CD14-positive monocyte (primary cell): ENCODE results near the gene C19orf44. TPM values are rescaled to one million over a fixed set of nuclear protein-coding genes. Genes with fewer than 3 reads are reported as not detected.
A peak's percentile ranks its signal among the peaks of the same experiment; 100 is the strongest.

ENCODE experiments used
- DNase-seq, 3 donors: peaks; one replicate each; pipeline ENCODE4 v3.0.0-alpha.2; 2011 to 2022
- H2AFZ ChIP-seq: 2 replicates; pipeline ENCODE4 v1.6.0; 2012; ENCODE audit warnings: mild to moderate bottlenecking, low read depth, low read length, inconsistent platforms; ENCODE audit not compliant: insufficient read depth, poor library complexity, severe bottlenecking
- H3K27ac ChIP-seq, 2 donors: 1 replicate in 1 of 2; 2 replicates in 1 of 2; pipeline ENCODE4 v1.5.1; 2012 to 2013; ENCODE audit warnings: low read length in 2 of 2, control low read depth in 1 of 2, inconsistent platforms in 1 of 2, low read depth in 1 of 2, mild to moderate bottlenecking in 1 of 2
- H3K27me3 ChIP-seq, 2 donors: one replicate each; pipeline versions ENCODE4 v1.6.0 to v1.6.1; 2011 to 2013; ENCODE audit warnings: low read length in 2 of 2; ENCODE audit not compliant: control insufficient read depth in 2 of 2, insufficient read depth in 2 of 2
- H3K36me3 ChIP-seq, 2 donors: replicated peaks in 1 of 2; 1 replicate in 1 of 2; 2 replicates in 1 of 2; pipeline versions ENCODE4 v1.5.1 to v1.6.1; 2012 to 2013; ENCODE audit warnings: low read length in 2 of 2, control low read depth in 1 of 2, inconsistent platforms in 1 of 2, mild to moderate bottlenecking in 1 of 2; ENCODE audit not compliant: insufficient read depth in 2 of 2, control insufficient read depth in 1 of 2
- H3K4me1 ChIP-seq, 2 donors: 1 replicate in 1 of 2; 2 replicates in 1 of 2; pipeline versions ENCODE4 v1.5.1 to v1.6.1; 2012 to 2013; ENCODE audit warnings: low read length in 2 of 2, control low read depth in 1 of 2, inconsistent platforms in 1 of 2, mild to moderate bottlenecking in 1 of 2, moderate library complexity in 1 of 2; ENCODE audit not compliant: insufficient read depth in 2 of 2, control insufficient read depth in 1 of 2
- H3K4me2 ChIP-seq: replicated peaks from 2 replicates; pipeline ENCODE3; 2012; ENCODE audit warnings: low read length, moderate library complexity, mild to moderate bottlenecking; ENCODE audit not compliant: poor library complexity, severe bottlenecking; ENCODE audit errors: extremely low read depth
- H3K4me3 ChIP-seq, 3 experiments: fragments of 200-600 bp in 1 of 3; sonication (generic) in 1 of 3; replicated peaks in 1 of 3; 1 replicate in 2 of 3; 2 replicates in 1 of 3; pipeline ENCODE4 v1.5.1; 2011 to 2013; ENCODE audit warnings: low read length in 3 of 3, mild to moderate bottlenecking in 3 of 3, control low read depth in 2 of 3, low read depth in 2 of 3, inconsistent platforms in 1 of 3, moderate library complexity in 1 of 3
- H3K79me2 ChIP-seq: 2 replicates; pipeline ENCODE4 v1.6.0; 2012; ENCODE audit warnings: mild to moderate bottlenecking, control low read depth, inconsistent platforms, low read length, moderate library complexity; ENCODE audit not compliant: insufficient read depth
- H3K9ac ChIP-seq: 2 replicates; pipeline ENCODE4 v1.6.0; 2017; ENCODE audit warnings: low read length, mild to moderate bottlenecking; ENCODE audit not compliant: insufficient read depth, poor library complexity, severe bottlenecking
- H3K9me3 ChIP-seq, 2 donors: replicated peaks in 1 of 2; 1 replicate in 1 of 2; 2 replicates in 1 of 2; pipeline versions ENCODE4 v1.5.1 to v1.6.1; 2012 to 2013; ENCODE audit warnings: low read length in 2 of 2, control low read depth in 1 of 2; ENCODE audit not compliant: control insufficient read depth in 1 of 2, insufficient read depth in 1 of 2
- H4K20me1 ChIP-seq: 2 replicates; pipeline ENCODE4 v1.6.0; 2012; ENCODE audit warnings: mild to moderate bottlenecking, low read length, control low read depth, moderate library complexity; ENCODE audit not compliant: insufficient read depth
- H3K27ac Mint-ChIP-seq, 7 donors: one replicate each; pipeline ENCODE4 v1.8.0; 2020; ENCODE audit warnings: mild to moderate bottlenecking in 7 of 7, mixed read lengths in 7 of 7, moderate library complexity in 6 of 7, inconsistent platforms in 2 of 7
- H3K27me3 Mint-ChIP-seq, 3 donors: one replicate each; pipeline ENCODE4 v1.8.0; 2021 to 2022; ENCODE audit warnings: low read depth in 3 of 3, mild to moderate bottlenecking in 3 of 3, mixed read lengths in 3 of 3, moderate library complexity in 3 of 3, inconsistent platforms in 1 of 3
- H3K36me3 Mint-ChIP-seq, 2 donors: one replicate each; pipeline ENCODE4 v1.8.0; 2020; ENCODE audit warnings: mixed read lengths in 2 of 2, inconsistent platforms in 1 of 2, mild to moderate bottlenecking in 1 of 2
- H3K4me1 Mint-ChIP-seq: one replicate; pipeline ENCODE4 v1.8.0; 2020; ENCODE audit warnings: mild to moderate bottlenecking, mixed read lengths
- H3K4me3 Mint-ChIP-seq, 2 donors: one replicate each; pipeline ENCODE4 v1.8.0; 2020; ENCODE audit warnings: mild to moderate bottlenecking in 2 of 2, mixed read lengths in 2 of 2, moderate library complexity in 1 of 2
- H3K9me3 Mint-ChIP-seq, 7 donors: one replicate each; pipeline ENCODE4 v1.8.0; 2020 to 2022; ENCODE audit warnings: mixed read lengths in 7 of 7, mild to moderate bottlenecking in 6 of 7, moderate library complexity in 6 of 7, inconsistent platforms in 2 of 7
- WGBS: methylation state at CpG from one replicate; pipeline ENCODE4 v1.1.5; 2013; ENCODE audit warnings: missing lambda C conversion rate; ENCODE audit not compliant: insufficient coverage; 5-methylcytosine and 5-hydroxymethylcytosine counted together
- intact Hi-C, 2 donors: fragments of 100-400 bp; cut with micrococcal nuclease; formaldehyde crosslinking; loops; one replicate each; pipeline versions ENCODE4 v1.15.0 to v1.15.1; 2023
- polyA plus RNA-seq, 3 donors: library from polyadenylated mRNA; depleted of rRNA in 1 of 3; unstranded in 2 of 3; stranded (reverse) in 1 of 3; fragments of 300-500 nt in 2 of 3; fragments of >200 nt in 1 of 3; fragmentation: Illumina TruSeq in 2 of 3; gene quantifications; 1 replicate in 2 of 3; 2 replicates in 1 of 3; pipeline ENCODE4 v1.2.3, GENCODE V29; 2012 to 2021
- TF ChIP-seq, protein P1 (sequence below): fragments of 200-600 bp; IDR thresholded peaks from one replicate; pipeline ENCODE4 v1.8.0; 2022; ENCODE audit warnings: antibody characterized with exemption, mild to moderate bottlenecking

The C19orf44 gene
- polyA plus RNA-seq, 3 donors, result 0.58 to 0.65 TPM; not detected in 1

DNA sequence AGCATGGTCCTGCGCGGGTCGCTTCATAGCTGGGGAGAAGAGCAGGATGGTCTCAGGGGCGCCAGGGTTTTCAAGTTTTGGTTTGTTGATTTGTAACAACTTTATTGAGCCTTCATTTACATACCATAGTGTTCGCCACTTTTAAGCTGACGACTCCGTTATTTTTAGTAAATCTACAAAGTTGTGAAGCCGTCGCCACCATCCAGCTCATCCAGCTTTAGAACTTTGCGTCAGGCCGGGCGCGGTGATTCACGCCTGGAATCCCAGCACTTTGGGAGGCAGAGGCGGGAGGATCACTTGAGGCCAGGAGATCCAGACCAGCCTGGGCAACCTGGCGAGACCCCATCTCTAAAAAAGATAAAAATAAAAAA, 404 bp downstream of the C19orf44 start:
- Mint-ChIP-seq H3K36me3 (no peaks in the 10 kb centered on the region), H3K4me3 (peak overlapping the region; percentile 87 to 91), H3K27me3 (peaks cover 0 to 1% (median 1%) of the 10 kb centered on the region in 3 donors), H3K4me1 (peaks cover 10% of the 10 kb centered on the region), H3K9me3 (no peaks in the 10 kb centered on the region), H3K27ac (peak overlapping the region in 5 of 7 donors; percentile 60 to 85 (median 75))
- Histone ChIP-seq H3K36me3 (no peaks in the 10 kb centered on the region), H3K79me2 (no peaks in the 10 kb centered on the region), H3K4me3 (peak overlapping the region; percentile 42 to 80 (median 63)), H3K27me3 (no peaks in the 10 kb centered on the region), H4K20me1 (no peaks in the 10 kb centered on the region), H2AFZ (peak overlapping the region; percentile 96), H3K27ac (no peak overlapping the region), H3K4me2 (peak overlapping the region; percentile 75), H3K9ac (peak overlapping the region; percentile 1), H3K4me1 (peaks cover 10 to 14% of the 10 kb centered on the region in 2 donors), H3K9me3 (no peaks in the 10 kb centered on the region)
- no peak for DNase-seq
- TF ChIP-seq, protein P1, sequence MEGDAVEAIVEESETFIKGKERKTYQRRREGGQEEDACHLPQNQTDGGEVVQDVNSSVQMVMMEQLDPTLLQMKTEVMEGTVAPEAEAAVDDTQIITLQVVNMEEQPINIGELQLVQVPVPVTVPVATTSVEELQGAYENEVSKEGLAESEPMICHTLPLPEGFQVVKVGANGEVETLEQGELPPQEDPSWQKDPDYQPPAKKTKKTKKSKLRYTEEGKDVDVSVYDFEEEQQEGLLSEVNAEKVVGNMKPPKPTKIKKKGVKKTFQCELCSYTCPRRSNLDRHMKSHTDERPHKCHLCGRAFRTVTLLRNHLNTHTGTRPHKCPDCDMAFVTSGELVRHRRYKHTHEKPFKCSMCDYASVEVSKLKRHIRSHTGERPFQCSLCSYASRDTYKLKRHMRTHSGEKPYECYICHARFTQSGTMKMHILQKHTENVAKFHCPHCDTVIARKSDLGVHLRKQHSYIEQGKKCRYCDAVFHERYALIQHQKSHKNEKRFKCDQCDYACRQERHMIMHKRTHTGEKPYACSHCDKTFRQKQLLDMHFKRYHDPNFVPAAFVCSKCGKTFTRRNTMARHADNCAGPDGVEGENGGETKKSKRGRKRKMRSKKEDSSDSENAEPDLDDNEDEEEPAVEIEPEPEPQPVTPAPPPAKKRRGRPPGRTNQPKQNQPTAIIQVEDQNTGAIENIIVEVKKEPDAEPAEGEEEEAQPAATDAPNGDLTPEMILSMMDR, result no peak
- intact Hi-C loops, result loop anchor here (2.0 to 5.0 kb wide), 3 partner anchors 24 to 49 kb away; partner anchors contain the start of gene CHERP (in 2 of the 2)
- WGBS, result 49% methylated on average over 9 of the region's 16 CpGs

DNA sequence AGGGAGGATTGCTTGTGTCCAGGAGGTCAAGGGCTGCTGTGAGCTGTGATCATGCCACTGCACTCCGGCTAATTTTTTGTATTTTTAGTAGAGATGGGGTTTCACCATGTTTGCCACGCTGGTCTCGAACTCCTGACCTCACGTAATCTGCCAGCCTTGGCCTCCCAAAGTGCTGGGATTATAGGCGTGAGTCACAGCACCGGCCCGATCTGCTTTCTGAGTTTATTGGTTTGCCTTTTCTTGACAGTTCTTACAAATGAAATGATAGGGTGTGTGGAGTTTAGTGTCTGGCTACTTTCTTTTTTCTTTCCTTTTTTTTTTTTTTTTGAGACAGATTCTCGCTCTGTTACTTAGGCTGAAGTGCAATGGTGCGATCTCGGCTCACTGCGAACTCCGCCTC, 848 bp downstream of the C19orf44 start:
- Mint-ChIP-seq H3K4me1 (peaks cover 10% of the 10 kb centered on the region), H3K9me3 (no peaks in the 10 kb centered on the region), H3K27me3 (peaks cover 0 to 1% (median 1%) of the 10 kb centered on the region in 3 donors), H3K27ac (peak overlapping the region in 1 of 7 donors; percentile 7), H3K36me3 (no peaks in the 10 kb centered on the region), H3K4me3 (peak overlapping the region in 1 of 2 donors; percentile 91)
- Histone ChIP-seq H3K36me3 (no peaks in the 10 kb centered on the region), H3K4me2 (no peak overlapping the region), H3K27ac (no peak overlapping the region), H3K4me1 (peaks cover 10 to 14% of the 10 kb centered on the region in 2 donors), H3K9ac (no peak overlapping the region), H3K27me3 (no peaks in the 10 kb centered on the region), H3K9me3 (no peaks in the 10 kb centered on the region), H3K4me3 (no peak overlapping the region), H4K20me1 (no peaks in the 10 kb centered on the region), H2AFZ (peak overlapping the region; percentile 96), H3K79me2 (no peaks in the 10 kb centered on the region)
- whole genome bisulfite sequencing, result 97% methylated on average over 6 of the region's 12 CpGs
- intact Hi-C loops, result loop anchor here (2.0 to 5.0 kb wide), 3 partner anchors 24 to 50 kb away; partner anchors contain the start of gene CHERP (in 2 of the 2)
- no peak for DNase-seq
- TF ChIP-seq, protein P1, result no peak
